ENCODE results near the gene GPR180.

DNA sequence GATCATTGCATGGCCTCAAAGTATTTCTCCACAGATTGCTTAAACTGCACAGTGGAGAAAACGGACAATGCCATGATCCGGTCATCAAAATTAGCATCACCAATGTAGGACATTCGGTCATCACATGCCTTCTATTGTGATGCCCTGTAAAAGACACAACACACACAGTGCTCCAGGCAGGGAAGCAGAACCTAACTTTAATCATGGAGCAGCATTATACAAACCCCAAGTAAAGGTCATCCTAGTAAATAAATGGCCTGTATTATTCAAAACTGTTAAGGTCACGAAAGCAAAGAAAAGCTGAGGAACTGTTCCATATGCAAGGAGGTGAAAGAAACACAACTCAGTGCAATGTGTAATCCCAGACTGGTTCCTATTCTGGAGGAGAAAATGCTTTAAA is 47.9 kb upstream of the GPR180 start:
- no peak for TF ChIP-seq POLR2A (IDR thresholded peaks at IDR 0.05)
- TF ChIP-seq, protein P1, sequence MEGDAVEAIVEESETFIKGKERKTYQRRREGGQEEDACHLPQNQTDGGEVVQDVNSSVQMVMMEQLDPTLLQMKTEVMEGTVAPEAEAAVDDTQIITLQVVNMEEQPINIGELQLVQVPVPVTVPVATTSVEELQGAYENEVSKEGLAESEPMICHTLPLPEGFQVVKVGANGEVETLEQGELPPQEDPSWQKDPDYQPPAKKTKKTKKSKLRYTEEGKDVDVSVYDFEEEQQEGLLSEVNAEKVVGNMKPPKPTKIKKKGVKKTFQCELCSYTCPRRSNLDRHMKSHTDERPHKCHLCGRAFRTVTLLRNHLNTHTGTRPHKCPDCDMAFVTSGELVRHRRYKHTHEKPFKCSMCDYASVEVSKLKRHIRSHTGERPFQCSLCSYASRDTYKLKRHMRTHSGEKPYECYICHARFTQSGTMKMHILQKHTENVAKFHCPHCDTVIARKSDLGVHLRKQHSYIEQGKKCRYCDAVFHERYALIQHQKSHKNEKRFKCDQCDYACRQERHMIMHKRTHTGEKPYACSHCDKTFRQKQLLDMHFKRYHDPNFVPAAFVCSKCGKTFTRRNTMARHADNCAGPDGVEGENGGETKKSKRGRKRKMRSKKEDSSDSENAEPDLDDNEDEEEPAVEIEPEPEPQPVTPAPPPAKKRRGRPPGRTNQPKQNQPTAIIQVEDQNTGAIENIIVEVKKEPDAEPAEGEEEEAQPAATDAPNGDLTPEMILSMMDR (IDR thresholded peaks at IDR 0.05), result no peak
